Skeletal muscle tissue (tissue), 4 donors: Measurements from ENCODE around the gene FOXB1. TPM values are rescaled to one million over a fixed set of nuclear protein-coding genes. Genes with fewer than 3 reads are reported as not detected.

Experiments used
- H3K27ac ChIP-seq: one replicate; pipeline ENCODE4 v1.7.0; 2013; ENCODE audit warnings: mild to moderate bottlenecking, low read depth, low read length, inconsistent platforms
- H3K27me3 ChIP-seq, 3 donors: one replicate each; pipeline ENCODE4 v1.7.0; 2013; ENCODE audit warnings: low read length in 3 of 3; ENCODE audit not compliant: control insufficient read depth in 3 of 3, insufficient read depth in 3 of 3
- H3K36me3 ChIP-seq, 3 donors: one replicate each; pipeline ENCODE4 v1.7.0; 2013; ENCODE audit warnings: low read length in 3 of 3; ENCODE audit not compliant: control insufficient read depth in 3 of 3, insufficient read depth in 3 of 3
- H3K4me1 ChIP-seq, 3 donors: one replicate each; pipeline ENCODE4 v1.7.0; 2013; ENCODE audit warnings: low read length in 3 of 3, mild to moderate bottlenecking in 3 of 3; ENCODE audit not compliant: control insufficient read depth in 3 of 3, insufficient read depth in 3 of 3
- H3K4me3 ChIP-seq, 3 donors: one replicate each; pipeline ENCODE4 v1.7.0; 2013; ENCODE audit warnings: low read length in 3 of 3
- H3K9ac ChIP-seq, 3 donors: one replicate each; pipeline ENCODE4 v1.7.0; 2013; ENCODE audit warnings: low read length in 3 of 3, mild to moderate bottlenecking in 3 of 3, moderate library complexity in 2 of 3, low read depth in 1 of 3
- H3K9me3 ChIP-seq, 3 donors: one replicate each; pipeline ENCODE4 v1.7.0; 2013; ENCODE audit warnings: low read length in 3 of 3; ENCODE audit not compliant: control insufficient read depth in 3 of 3
- total RNA-seq: library from RNA; depleted of rRNA; stranded (reverse); fragments of >200 nt; gene quantifications from one replicate; pipeline ENCODE4 v1.2.3, GENCODE V29; 2014
- donor health status: Osteomylitis.

Gene FOXB1
- total RNA-seq, 1 donor from 2014 or later, result not detected

GRCh38 chr15:60044636-60045270 is 40.6 kb downstream of the FOXB1 start:
- Histone ChIP-seq H3K4me3 (no peak overlapping the region), H3K27me3 (peaks cover 5 to 14% (median 10%) of the 10 kb centered on the region in 3 donors), H3K9ac (no peak overlapping the region), H3K9me3 (peaks cover 0 to 4% (median 0%) of the 10 kb centered on the region in 3 donors), H3K36me3 (no peaks in the 10 kb centered on the region), H3K27ac (no peak overlapping the region), H3K4me1 (no peaks in the 10 kb centered on the region)

- peaks cover 0 to 9% (median 0%) of the 10 kb centered on the region in 3 donors for H3K9me3 ChIP-seq
- H3K27me3 ChIP-seq, result peaks cover 5 to 8% (median 7%) of the 10 kb centered on the region in 3 donors
- H3K4me3 ChIP-seq, result no peak overlapping the region
- H3K4me1 ChIP-seq, result no peaks in the 10 kb centered on the region
- H3K27ac ChIP-seq, result no peak overlapping the region
- H3K9ac ChIP-seq, result no peak overlapping the region
- no peaks in the 10 kb centered on the region for H3K36me3 ChIP-seq
Measured at GRCh38 chr15:60047701-60048100, 43.6 kb downstream of the FOXB1 start.

DNA sequence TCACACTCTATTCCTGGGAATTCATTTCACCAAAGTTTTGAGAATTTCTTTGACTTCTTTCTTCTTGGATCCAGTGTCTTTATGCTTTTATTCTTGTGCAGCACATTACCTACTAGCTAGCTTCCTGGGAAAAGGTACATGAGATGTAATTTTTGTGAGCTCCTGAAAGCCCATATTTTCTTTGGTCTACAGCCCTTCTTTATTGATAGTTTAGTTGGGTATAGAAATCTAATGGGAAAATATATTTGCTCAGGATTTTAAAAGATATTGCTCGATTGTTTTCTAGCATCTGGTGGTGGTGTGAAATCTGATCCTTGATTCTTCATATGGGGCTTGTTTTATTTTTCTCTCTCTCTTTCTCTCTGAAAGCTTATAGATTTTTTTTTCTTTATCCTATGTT is 45.8 kb downstream of the FOXB1 start:
- Histone ChIP-seq H3K9ac (no peak overlapping the region), H3K27ac (no peak overlapping the region), H3K4me1 (no peaks in the 10 kb centered on the region), H3K36me3 (no peaks in the 10 kb centered on the region), H3K27me3 (peaks cover 0 to 6% (median 0%) of the 10 kb centered on the region in 3 donors), H3K4me3 (no peak overlapping the region), H3K9me3 (peaks cover 0 to 9% (median 0%) of the 10 kb centered on the region in 3 donors)

GRCh38 chr15:60052796-60053195 is 48.7 kb downstream of the FOXB1 start:
- Histone ChIP-seq H3K36me3 (no peaks in the 10 kb centered on the region), H3K9ac (no peak overlapping the region), H3K27me3 (peaks cover 0 to 14% (median 3%) of the 10 kb centered on the region in 3 donors), H3K4me1 (no peaks in the 10 kb centered on the region), H3K4me3 (no peak overlapping the region), H3K9me3 (peaks cover 0 to 9% (median 0%) of the 10 kb centered on the region in 3 donors), H3K27ac (no peak overlapping the region)

DNA sequence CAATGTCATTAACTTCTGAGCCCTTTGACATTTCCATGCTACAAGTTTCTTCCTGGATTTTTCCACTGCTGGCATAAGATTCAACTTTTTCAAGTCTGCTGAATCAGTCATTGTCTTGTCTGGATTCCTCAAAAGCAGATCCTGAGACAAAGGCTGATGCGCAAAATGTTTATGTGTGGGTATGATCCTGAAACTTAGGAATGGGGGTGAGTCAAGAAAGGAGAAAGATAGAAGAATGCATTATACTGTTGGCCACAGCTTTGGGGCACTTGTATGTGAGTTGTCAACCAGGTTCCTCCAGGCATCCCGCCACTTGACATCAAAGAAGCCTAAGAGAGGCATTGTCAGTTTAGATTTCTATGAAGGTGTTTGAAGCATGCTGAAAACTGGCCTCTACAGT is 50.4 kb downstream of the FOXB1 start:
- Histone ChIP-seq H3K9ac (no peak overlapping the region), H3K36me3 (no peaks in the 10 kb centered on the region), H3K4me3 (no peak overlapping the region), H3K9me3 (peaks cover 0 to 7% (median 0%) of the 10 kb centered on the region in 3 donors), H3K27ac (no peak overlapping the region), H3K27me3 (peaks cover 0 to 14% (median 7%) of the 10 kb centered on the region in 3 donors), H3K4me1 (no peaks in the 10 kb centered on the region)
